B cell (primary cell): ENCODE data around the gene GFI1B.

ENCODE experiments used
- CTCF ChIP-seq: fragments of 200-600 bp; IDR thresholded peaks from one replicate; pipeline ENCODE4 v1.8.0; 2022; ENCODE audit warnings: antibody characterized with exemption, mild to moderate bottlenecking
- EZH2 ChIP-seq: IDR thresholded peaks from 2 replicates; pipeline ENCODE4 v1.6.1; 2012; ENCODE audit warnings: borderline replicate concordance, low read depth, mild to moderate bottlenecking, moderate library complexity, low read length; ENCODE audit not compliant: insufficient read depth, poor library complexity, severe bottlenecking

GRCh38 chr9:133009906-133010582 is 31.6 kb downstream of the GFI1B start:
- TF ChIP-seq CTCF (no peak), EZH2 (no peak)
